ENCODE results near the gene KTN1. TPM values are rescaled to one million over a fixed set of nuclear protein-coding genes. Genes with fewer than 3 reads are reported as not detected.
A peak's percentile ranks its signal among the peaks of the same experiment; 100 is the strongest.

Gene KTN1
- total and polyA plus RNA-seq, 12 donors, result 161 to 293 (median 247) TPM

GRCh38 chr14:55681096-55681495, 101.1 kb downstream of the KTN1 start:
- Histone ChIP-seq H3K27ac (peak overlapping the region in 2 of 10 donors; percentile 4 to 16), H3K4me3 (no peak overlapping the region), H3K4me1 (peaks cover 0 to 39% (median 7%) of the 10 kb centered on the region in 9 donors), H3K36me3 (peaks cover 0 to 100% (median 40%) of the 10 kb centered on the region in 9 donors), H3K27me3 (no peaks in the 10 kb centered on the region), H3K9me3 (no peaks in the 10 kb centered on the region)
- intact Hi-C loops (cut with DNase I), result no loop called here
- TF ChIP-seq CTCF (IDR thresholded peaks at IDR 0.05), result no peak
- WGBS, 2 donors, result 93 to 94% methylated on average over 2 of the region's 2 CpGs
- DNase-seq (no peak), ATAC-seq (no peak)

DNA sequence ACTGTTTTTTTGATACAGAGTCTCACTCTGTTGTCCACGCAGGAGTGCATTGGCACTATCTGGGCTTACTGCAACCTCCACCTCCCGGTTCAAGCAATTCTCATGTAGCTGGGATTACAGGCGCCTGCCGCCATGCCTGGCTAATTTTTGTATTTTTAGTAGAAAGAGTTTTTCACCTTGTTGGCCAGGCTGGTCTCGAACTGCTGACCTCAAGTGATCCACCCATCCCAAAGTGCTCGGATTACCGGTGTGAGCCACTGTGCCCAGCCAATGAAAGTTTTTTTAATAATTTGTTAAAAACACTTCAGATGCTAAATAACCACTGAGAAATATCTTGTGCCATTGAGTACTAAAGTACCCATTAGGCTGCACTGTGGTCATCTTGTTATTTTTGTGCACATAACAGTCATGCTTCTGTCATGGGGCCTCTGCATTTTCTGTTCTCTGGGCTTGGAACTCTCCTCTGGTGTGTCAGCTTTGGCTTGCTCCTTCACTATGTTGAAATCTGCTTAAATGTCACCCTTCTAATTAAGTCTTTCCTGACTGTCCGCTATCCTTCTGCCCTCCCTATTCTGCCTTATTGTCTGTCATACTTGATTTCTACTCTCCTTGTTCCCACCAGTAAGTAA, 105.1 kb downstream of the KTN1 start:
- no peaks in the 10 kb centered on the region for H3K9me3 ChIP-seq
- no peak overlapping the region for H3K4me3 ChIP-seq
- intact Hi-C loops (cut with DNase I), result no loop called here
- DNase-seq (peak in 1 of 2 donors; percentile 7), ATAC-seq (peak; percentile 17 to 93 (median 70))
- H3K36me3 ChIP-seq, result peaks cover 0 to 78% (median 35%) of the 10 kb centered on the region in 9 donors
- H3K27ac ChIP-seq, result peak overlapping the region in 2 of 10 donors; percentile 19 to 54
- no peaks in the 10 kb centered on the region for H3K27me3 ChIP-seq
- no peak for TF ChIP-seq CTCF (IDR thresholded peaks at IDR 0.05)
- peaks cover 0 to 32% (median 5%) of the 10 kb centered on the region in 9 donors for H3K4me1 ChIP-seq
- WGBS, 2 donors, result 88 to 90% methylated on average over 8 of the region's 8 CpGs

GRCh38 chr14:55686713-55687112, 106.7 kb downstream of the KTN1 start:
- WGBS, 2 donors, result 88% methylated on average over 7 of the region's 7 CpGs
- no peak for DNase-seq
- no peaks in the 10 kb centered on the region for H3K27me3 ChIP-seq
- no peak overlapping the region for H3K27ac ChIP-seq
- H3K4me3 ChIP-seq, result no peak overlapping the region
- peak in 2 of 8 donors; percentile 28 to 36 for ATAC-seq
- peaks cover 0 to 67% (median 20%) of the 10 kb centered on the region in 9 donors for H3K36me3 ChIP-seq
- intact Hi-C loops (cut with DNase I), result no loop called here
- no peaks in the 10 kb centered on the region for H3K9me3 ChIP-seq
- peaks cover 0 to 16% (median 0%) of the 10 kb centered on the region in 9 donors for H3K4me1 ChIP-seq
- TF ChIP-seq CTCF (IDR thresholded peaks at IDR 0.05), result no peak

DNA sequence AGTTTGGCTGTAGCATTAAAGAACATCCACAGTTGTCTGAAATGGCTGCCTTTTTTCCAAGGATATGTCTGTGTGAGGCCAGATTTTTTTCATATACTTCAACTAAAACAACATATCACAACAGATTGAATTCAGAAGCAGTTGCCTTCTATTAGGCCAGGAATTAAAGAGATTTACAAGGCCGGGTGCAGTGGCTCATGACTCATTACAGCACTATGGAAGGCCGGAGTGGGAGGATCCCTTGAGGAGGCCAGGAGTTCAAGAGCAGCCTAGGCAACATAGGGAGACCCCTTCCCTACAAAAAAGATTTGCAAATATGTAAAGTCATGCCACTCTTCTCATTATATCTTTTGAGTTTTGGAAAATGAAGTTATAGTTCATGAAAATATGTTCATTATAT, 108.6 kb downstream of the KTN1 start:
- 89 to 90% methylated on average over 2 of the region's 2 CpGs for WGBS, 2 donors
- H3K36me3 ChIP-seq, result peaks cover 0 to 48% (median 19%) of the 10 kb centered on the region in 9 donors
- no peak overlapping the region for H3K27ac ChIP-seq
- H3K9me3 ChIP-seq, result no peaks in the 10 kb centered on the region
- no peaks in the 10 kb centered on the region for H3K27me3 ChIP-seq
- TF ChIP-seq CTCF (IDR thresholded peaks at IDR 0.05), result no peak
- no peak overlapping the region for H3K4me3 ChIP-seq
- ATAC-seq (no peak), DNase-seq (no peak)
- intact Hi-C loops (cut with DNase I), result no loop called here
- peaks cover 0 to 11% (median 0%) of the 10 kb centered on the region in 9 donors for H3K4me1 ChIP-seq
